Stimulated activated CD4-positive, alpha-beta T cell treated with anti-CD3 and anti-CD28 coated beads, Interleukin-12 subunit alpha, Interleukin-12 subunit beta, amount 100 ng/mL, for 48 hours (primary cell): Measurements from ENCODE around the gene TBC1D16.
A peak's percentile ranks its signal among the peaks of the same experiment; 100 is the strongest.
"Not testable (repeated sequence)": the region's sequence is repeated elsewhere in the genome, so short reads cannot be mapped to it uniquely, and the experiment has no call there.

ENCODE experiments used
- DNase-seq, 3 donors: peaks; one replicate each; pipeline ENCODE4 v3.0.0-alpha.2; 2020; ENCODE audit warnings: low read depth in 2 of 3, low spot score in 1 of 3

TBC1D16 gene

GRCh38 chr17:80051681-80052080 lies 16.0 kb upstream of the TBC1D16 start:
- no peak for DNase-seq

DNA sequence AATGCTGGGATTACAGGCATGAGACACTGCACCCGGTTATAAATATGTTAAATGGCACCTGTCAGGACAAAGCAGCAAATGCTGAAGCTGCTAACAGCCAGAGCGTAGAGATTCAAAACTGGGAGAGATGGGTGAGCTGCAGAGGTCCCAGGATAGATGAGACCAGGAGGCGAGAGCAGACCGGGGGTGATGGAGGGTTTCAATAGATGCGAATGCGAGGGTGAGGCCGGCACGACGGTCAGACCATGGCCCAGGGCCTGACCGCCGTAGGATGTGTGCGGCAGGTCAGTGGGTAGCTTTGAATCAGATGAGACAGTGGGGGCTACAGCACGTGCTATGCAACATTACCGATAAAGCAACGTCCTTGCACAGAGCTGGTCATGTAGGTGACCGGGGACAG lies 15.0 kb upstream of the TBC1D16 start:
- no peak for DNase-seq

GRCh38 chr17:80049986-80050385 lies 14.3 kb upstream of the TBC1D16 start:
- no peak for DNase-seq

GRCh38 chr17:80047176-80047575 lies 11.5 kb upstream of the TBC1D16 start:
- DNase-seq, result no peak

GRCh38 chr17:80046709-80047108 lies 11.0 kb upstream of the TBC1D16 start:
- DNase-seq, result not testable (repeated sequence)

DNA sequence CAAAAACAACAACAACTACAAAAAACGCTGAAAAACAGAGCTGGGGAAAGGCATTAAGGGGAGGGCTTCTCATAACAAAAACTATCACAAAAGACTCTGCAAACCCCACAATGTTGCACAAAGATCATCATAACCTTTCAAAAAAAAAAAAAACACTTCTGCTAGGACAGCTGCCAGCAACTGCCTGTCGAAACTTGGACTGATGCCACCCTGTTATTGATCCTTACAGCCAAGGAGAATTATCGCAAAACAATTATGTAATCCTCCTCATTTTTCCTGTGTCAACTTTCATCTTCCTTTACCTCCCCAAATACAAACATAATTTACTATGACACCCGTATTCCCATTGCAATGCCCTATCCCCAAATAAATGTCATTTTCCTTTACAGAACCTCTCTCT lies 10.0 kb upstream of the TBC1D16 start:
- no peak for DNase-seq

DNA sequence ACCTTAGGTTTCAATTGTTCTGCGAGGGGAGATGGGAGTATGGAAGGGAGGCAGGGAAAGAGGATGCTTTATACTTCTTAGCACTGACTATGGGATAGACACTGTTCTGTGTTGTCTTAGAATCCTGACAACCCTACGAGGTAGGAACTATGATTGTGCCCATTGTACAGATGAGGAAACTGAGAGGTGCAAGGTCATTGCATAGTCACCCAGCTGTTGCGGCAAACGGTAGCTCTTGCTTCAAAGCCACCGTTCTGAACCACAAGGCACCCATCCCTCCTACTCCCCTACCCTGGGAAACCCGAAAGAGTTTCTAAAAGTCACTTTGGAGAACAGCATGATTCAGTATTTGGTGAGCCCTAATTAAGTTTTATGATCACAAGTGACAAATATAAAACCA lies 8.3 kb upstream of the TBC1D16 start:
- DNase-seq, result no peak

GRCh38 chr17:80036715-80037477 lies 1.2 kb upstream of the TBC1D16 start:
- peak in 2 of 3 donors; percentile 11 to 14 for DNase-seq

DNA sequence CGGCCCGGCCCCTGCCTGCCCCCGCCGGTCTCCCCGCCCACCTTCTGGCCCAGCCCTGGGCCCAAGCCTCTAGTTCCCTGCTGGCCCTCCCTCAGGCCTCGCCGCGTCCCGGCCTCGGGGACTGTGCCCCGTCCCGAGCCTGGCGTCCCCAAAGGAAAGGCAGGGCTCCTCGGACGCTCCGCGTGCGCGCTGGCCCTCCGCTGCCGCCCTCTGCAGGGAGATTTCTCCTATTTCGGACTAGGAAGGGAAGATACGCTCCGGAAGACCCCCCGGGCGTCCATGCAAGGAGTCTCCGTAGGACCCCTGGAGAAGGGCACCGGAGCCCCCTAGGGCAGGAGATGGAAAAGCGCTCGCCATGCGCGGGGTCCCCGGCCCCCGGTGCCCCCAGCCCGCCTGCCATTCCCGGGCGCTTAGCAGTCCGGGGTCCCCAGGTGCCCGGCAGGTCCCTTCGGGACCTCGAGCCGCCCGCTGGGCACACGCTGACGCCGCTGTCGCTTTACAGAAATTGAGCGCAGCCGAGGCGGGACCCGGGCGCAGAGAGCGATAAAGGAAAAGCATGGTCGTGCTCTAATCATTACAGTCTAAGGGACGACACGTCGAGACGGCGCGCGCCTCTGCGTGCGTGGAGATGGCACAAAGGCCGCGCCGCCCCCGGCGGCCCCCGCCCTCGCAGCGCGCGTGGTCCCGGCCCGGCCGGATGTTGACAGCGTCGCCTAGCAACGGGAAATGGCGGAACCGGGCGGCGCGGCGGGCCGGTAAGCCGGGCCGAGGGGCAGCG lies 454 bp upstream of the TBC1D16 start, which contains the start of gene CCDC40:
Gene CCDC40, plus strand, starts transcription at position 706 of the 778 bp plus-strand sequence. Its CDS starts 21 bp downstream, at position 727.
- DNase-seq, result peak; percentile 31 to 62 (median 37)

DNA sequence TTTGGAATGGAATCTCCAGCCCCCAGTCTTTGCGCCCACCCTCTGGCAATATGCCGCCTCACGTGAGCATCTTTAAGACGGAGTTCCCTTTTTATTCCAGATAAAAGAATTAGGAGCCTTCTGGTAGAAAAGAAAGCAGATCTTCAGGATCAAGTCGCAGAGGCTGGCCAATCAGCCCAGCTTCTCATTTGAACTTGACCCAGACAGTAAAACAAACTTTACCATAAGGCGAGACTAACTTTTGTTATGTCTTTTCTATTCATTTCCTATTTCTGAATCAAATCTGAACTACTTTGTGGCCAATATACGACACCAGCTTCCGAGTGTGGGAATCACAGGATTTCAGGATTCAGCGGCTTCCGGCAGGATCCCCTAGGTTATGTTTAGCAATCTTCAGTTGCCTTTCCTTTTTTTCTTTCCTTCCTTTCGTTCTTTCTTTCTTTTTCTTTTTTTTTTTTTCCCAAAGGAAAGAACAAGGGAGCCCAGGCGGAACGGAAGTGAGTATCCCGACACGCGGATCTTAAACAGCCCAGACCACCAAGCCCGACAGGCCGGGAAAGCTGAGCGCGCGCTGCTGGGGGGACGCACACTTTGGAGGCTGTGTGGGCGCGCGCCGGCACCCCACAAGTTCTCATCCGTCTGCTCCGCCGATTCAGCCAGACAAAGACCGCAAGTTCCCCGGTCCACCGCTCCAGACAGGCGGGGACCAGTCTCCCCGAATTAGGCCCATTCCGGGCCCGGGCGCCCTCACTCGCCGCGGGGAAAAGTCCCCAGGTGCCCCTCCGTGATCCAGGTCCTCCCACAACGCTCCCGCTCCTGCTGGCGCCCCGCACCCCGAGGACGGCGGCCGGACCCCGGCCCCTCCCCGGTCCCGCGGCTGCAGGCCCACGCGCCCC lies 633 bp downstream of the TBC1D16 start:
- peak in 1 of 3 donors; percentile 20 for DNase-seq

GRCh38 chr17:80033840-80034239 lies 1.8 kb downstream of the TBC1D16 start:
- no peak for DNase-seq

DNA sequence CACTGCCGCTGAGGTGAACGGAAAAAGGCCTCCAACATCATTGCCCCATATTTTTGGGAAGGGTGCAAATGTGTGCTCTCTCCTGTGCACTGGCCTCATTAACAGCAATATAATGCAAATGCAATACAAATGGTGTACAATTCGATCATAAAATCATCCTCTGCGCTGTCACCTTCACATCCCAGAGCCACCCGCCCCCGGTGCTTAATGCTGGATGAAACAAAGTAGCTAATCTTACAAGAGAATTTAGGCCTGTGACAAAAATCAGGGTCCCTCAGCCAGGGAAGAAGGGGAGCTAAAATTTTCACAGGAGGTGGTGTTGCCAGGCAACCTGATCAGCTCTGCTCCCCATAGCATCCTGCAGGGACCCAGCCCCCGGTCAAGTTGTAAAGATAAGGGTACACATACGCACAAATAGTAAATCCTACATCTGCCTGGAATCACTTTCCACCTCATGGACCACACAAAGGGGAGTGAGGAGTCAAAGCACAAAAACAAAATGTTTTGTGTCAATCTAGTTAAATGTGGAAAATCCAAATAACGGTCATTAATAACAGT lies 3.0 kb downstream of the TBC1D16 start:
- DNase-seq, result no peak

DNA sequence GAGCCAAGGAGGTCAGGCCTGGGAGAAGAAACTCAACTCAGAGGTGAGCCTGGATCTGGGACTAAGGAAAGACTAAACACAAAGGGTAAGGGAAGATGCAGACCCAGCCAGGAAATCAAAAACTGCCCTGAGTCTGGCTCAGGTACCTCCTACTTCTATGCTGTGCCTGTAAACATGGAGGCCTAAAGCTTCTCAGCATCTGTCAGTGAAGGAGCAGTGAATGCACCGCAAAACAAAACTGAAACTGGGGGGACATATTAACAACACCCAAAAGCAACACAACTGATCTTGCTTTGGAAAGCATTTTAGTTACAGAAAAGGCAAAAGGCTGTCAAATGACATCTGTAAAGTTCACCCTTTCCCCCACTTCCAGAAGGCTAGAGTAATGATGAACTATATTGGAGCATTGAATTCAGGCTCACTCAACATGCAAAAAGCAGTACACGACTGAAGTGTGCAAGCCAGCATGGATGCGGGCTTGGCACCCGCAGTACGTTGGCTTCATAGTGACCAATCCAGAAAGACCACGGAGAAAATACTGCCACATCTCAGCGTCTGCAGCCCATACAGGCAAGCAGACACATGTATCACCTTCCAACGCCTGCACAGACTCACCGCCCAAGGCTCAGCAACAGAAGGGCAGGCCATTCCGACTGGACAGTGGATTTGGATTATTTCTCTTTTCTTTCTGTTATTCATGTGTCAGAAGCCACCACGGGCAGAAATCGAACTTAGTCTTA lies 3.8 kb downstream of the TBC1D16 start:
- DNase-seq, result no peak

DNA sequence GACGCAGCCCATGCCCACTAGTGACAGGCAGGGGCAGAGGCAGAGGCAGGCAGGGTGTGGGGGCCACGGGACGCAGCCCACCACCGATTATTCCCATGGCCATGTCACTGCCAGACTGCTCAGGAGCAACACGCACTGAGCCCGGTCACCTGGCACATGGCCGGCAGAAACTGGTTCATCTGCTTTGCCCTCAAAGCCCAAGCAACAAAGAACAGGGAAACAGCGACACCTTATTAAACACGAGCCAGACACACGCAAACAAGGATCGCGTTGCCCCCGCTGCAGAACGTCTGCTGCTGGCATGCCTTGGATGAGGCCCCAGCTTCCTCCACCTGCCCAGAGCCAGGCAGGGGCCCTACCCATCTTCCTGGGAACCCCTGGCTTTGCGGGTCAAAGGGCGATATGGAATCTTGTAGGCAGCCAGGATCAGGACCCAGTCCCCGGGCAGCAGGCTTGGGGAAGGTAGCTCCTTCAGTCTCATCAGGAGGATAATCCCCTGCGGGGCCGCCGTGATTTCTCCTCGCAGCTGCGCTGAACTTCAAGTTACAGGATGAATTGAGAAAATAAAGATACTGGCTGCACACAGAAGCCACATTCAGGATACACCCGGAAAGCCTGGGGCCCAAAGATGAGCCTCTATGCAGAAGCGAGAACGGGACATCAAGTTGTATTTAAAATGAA lies 4.8 kb downstream of the TBC1D16 start:
- DNase-seq, result no peak

DNA sequence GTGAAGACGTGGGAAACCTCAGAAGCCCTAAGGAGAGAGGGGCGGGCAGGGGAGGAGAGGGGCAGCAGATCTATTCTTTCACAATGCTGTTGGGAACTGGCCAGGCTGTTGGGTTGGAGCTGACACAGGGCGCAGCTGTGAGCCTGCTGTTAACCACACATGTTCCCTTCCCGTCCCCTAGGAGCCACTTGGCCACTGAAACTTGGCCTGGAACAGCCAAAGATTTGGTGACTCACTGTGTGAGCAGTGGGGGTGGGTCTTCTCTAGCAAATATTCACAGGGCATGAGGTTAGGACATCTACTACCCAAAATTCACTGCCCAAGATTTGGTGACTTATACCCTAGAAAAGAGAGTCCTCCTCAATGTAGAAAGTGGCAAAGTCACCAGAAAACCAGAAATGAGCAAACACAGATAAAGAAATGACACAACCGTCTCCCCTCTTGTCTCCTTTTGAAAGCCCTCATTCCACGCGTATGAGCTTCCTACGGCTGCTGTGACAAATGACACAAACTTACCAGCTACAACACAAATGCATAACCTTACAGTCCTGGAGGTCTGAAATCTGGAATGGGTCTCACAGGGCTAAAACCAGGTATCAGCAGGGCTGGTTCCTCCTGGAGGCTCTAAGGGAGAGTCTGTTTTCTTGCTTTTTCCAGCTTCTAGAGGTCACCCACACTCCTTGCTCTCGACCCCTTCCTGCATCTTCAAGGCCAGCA lies 6.3 kb downstream of the TBC1D16 start:
- DNase-seq, result no peak

GRCh38 chr17:80028030-80028429 lies 7.6 kb downstream of the TBC1D16 start:
- DNase-seq, result no peak

GRCh38 chr17:80027043-80027435 lies 8.6 kb downstream of the TBC1D16 start:
- no peak for DNase-seq

GRCh38 chr17:80026359-80027042 lies 9.2 kb downstream of the TBC1D16 start:
- no peak for DNase-seq

GRCh38 chr17:80025796-80026195 lies 9.9 kb downstream of the TBC1D16 start:
- DNase-seq, result no peak
